K562 (cell line): ENCODE results near the gene DRC1.

Experiments
- POLR2A ChIP-seq: fragments of 450-650 bp; conservative IDR thresholded peaks from 2 replicates; pipeline ENCODE4 v1.6.1; 2016
- RAD21 ChIP-seq, 2 experiments: fragments of 250-450 bp in 1 of 2; fragments of 450-650 bp in 1 of 2; sonication (Bioruptor Pico) in 1 of 2; formaldehyde crosslinking in 1 of 2; IDR thresholded peaks in 1 of 2; conservative IDR thresholded peaks in 1 of 2; 2 replicates each; pipeline versions ENCODE4 v1.4.0 to v1.8.0; 2020 to 2022; ENCODE audit warnings: mild to moderate bottlenecking in 2 of 2, moderate library complexity in 1 of 2
- RFX5 ChIP-seq: IDR thresholded peaks from 2 replicates; pipeline ENCODE4 v1.6.1; 2011; ENCODE audit warnings: low read depth, mild to moderate bottlenecking, improper control_type of control experiment, low read length
- SMC3 ChIP-seq: conservative IDR thresholded peaks from 2 replicates; pipeline ENCODE4 v1.6.1; 2011; ENCODE audit warnings: low read depth, low read length, improper control_type of control experiment; ENCODE audit not compliant: insufficient read depth
- TCF7 ChIP-seq: sonication (generic); IDR thresholded peaks from 2 replicates; pipeline ENCODE4 v1.6.1; 2016; ENCODE audit warnings: antibody characterized with exemption, borderline replicate concordance
- ZNF175 ChIP-seq: fragments of 200-800 bp; sonication (Bioruptor generic); IDR thresholded peaks from 2 replicates; pipeline ENCODE4 v1.6.1; 2016; ENCODE audit warnings: low read depth, mild to moderate bottlenecking, missing genetic modification characterization, missing compliant biosample characterization
- TF ChIP-seq, protein P1 (sequence below): fragments of 450-650 bp; IDR thresholded peaks from 2 replicates; pipeline ENCODE4 v1.6.1; 2017; ENCODE audit warnings: mild to moderate bottlenecking, moderate library complexity
- TF ChIP-seq, protein P2 (sequence below), 3 experiments: IDR thresholded peaks in 2 of 3; conservative IDR thresholded peaks in 1 of 3; 2 replicates each; pipeline ENCODE4 v1.5.1; 2011 to 2012; ENCODE audit warnings: low read length in 3 of 3, mild to moderate bottlenecking in 3 of 3, control low read depth in 2 of 3, improper control_type of control experiment in 1 of 3, inconsistent platforms in 1 of 3, low read depth in 1 of 3, mixed read lengths in 1 of 3, moderate library complexity in 1 of 3; ENCODE audit not compliant: insufficient read depth in 2 of 3
- TF ChIP-seq, protein P3 (sequence below): sonication (generic); formaldehyde crosslinking; IDR thresholded peaks from 2 replicates; pipeline ENCODE4 v1.8.0; 2022; ENCODE audit warnings: missing genetic modification reagents, mild to moderate bottlenecking, borderline replicate concordance
- TF ChIP-seq, protein P4 (sequence below): fragments of 200-400 bp; formaldehyde crosslinking; IDR thresholded peaks from 2 replicates; pipeline ENCODE4 v1.6.1; 2017; ENCODE audit warnings: mild to moderate bottlenecking, low read depth, low read length, moderate library complexity
- TF ChIP-seq, protein P5 (sequence below), 2 experiments: fragments of 450-650 bp in 1 of 2; sonication (generic) in 1 of 2; formaldehyde crosslinking in 1 of 2; IDR thresholded peaks in 1 of 2; conservative IDR thresholded peaks in 1 of 2; 2 replicates each; pipeline versions ENCODE4 v1.6.1 to v1.8.1; 2016 to 2023; ENCODE audit warnings: mild to moderate bottlenecking in 2 of 2, moderate library complexity in 2 of 2, inconsistent platforms in 1 of 2, missing genetic modification reagents in 1 of 2

DNA sequence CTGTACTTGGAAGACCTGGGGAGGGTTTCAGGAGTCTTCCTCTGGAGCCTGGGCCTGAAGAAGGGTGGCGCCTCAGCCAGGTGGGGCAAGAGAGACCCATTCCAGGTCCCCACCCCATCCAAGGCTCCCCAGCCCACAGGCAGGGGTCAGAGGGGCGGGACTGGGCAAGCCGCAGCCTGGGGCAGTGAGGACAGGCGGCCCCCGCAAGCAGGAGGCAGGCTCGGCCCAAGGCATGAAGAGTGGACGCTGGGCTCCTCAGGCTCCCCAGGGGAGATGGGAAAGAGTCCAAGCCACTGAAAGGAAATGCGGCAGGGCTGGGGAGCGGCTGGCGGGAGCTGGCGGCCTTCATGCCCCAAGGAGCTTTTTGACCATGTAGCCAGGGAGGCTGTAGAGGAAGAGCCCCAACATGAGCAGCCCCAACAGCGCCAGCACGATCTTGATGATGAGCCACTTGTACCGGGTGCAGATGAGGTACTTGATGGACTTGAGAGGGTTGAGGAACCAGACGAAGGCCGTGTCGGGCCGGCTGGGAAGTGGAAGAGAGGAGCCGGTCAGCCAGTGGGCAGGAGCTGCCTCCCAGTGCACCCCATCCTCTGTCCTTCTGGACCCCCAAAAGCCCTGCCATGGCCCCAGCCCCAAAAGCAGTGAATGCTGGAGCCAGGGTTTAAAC is 56.1 kb downstream of the DRC1 start:
- TF ChIP-seq, protein P1, sequence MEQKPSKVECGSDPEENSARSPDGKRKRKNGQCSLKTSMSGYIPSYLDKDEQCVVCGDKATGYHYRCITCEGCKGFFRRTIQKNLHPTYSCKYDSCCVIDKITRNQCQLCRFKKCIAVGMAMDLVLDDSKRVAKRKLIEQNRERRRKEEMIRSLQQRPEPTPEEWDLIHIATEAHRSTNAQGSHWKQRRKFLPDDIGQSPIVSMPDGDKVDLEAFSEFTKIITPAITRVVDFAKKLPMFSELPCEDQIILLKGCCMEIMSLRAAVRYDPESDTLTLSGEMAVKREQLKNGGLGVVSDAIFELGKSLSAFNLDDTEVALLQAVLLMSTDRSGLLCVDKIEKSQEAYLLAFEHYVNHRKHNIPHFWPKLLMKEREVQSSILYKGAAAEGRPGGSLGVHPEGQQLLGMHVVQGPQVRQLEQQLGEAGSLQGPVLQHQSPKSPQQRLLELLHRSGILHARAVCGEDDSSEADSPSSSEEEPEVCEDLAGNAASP = no peak
- TF ChIP-seq POLR2A (no peak), RFX5 (no peak), TCF7 (no peak), SMC3 (no peak), RAD21 (CRISPR knock-in tag; conservative IDR thresholded peaks at IDR 0.05 in 1 of 2, IDR thresholded peaks at IDR 0.05 in 1 of 2) (no peak), ZNF175 (CRISPR knock-in tag) (no peak)
- TF ChIP-seq, protein P2, sequence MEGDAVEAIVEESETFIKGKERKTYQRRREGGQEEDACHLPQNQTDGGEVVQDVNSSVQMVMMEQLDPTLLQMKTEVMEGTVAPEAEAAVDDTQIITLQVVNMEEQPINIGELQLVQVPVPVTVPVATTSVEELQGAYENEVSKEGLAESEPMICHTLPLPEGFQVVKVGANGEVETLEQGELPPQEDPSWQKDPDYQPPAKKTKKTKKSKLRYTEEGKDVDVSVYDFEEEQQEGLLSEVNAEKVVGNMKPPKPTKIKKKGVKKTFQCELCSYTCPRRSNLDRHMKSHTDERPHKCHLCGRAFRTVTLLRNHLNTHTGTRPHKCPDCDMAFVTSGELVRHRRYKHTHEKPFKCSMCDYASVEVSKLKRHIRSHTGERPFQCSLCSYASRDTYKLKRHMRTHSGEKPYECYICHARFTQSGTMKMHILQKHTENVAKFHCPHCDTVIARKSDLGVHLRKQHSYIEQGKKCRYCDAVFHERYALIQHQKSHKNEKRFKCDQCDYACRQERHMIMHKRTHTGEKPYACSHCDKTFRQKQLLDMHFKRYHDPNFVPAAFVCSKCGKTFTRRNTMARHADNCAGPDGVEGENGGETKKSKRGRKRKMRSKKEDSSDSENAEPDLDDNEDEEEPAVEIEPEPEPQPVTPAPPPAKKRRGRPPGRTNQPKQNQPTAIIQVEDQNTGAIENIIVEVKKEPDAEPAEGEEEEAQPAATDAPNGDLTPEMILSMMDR (IDR thresholded peaks at IDR 0.05 in 2 of 3, conservative IDR thresholded peaks at IDR 0.05 in 1 of 3; ENCODE audit: insufficient read depth in 2 of 3, low read depth in 1 of 3, low read length in 3 of 3) = no peak
- TF ChIP-seq, protein P3, sequence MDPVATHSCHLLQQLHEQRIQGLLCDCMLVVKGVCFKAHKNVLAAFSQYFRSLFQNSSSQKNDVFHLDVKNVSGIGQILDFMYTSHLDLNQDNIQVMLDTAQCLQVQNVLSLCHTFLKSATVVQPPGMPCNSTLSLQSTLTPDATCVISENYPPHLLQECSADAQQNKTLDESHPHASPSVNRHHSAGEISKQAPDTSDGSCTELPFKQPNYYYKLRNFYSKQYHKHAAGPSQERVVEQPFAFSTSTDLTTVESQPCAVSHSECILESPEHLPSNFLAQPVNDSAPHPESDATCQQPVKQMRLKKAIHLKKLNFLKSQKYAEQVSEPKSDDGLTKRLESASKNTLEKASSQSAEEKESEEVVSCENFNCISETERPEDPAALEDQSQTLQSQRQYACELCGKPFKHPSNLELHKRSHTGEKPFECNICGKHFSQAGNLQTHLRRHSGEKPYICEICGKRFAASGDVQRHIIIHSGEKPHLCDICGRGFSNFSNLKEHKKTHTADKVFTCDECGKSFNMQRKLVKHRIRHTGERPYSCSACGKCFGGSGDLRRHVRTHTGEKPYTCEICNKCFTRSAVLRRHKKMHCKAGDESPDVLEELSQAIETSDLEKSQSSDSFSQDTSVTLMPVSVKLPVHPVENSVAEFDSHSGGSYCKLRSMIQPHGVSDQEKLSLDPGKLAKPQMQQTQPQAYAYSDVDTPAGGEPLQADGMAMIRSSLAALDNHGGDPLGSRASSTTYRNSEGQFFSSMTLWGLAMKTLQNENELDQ (CRISPR knock-in tag) = no peak
- TF ChIP-seq, protein P4, sequence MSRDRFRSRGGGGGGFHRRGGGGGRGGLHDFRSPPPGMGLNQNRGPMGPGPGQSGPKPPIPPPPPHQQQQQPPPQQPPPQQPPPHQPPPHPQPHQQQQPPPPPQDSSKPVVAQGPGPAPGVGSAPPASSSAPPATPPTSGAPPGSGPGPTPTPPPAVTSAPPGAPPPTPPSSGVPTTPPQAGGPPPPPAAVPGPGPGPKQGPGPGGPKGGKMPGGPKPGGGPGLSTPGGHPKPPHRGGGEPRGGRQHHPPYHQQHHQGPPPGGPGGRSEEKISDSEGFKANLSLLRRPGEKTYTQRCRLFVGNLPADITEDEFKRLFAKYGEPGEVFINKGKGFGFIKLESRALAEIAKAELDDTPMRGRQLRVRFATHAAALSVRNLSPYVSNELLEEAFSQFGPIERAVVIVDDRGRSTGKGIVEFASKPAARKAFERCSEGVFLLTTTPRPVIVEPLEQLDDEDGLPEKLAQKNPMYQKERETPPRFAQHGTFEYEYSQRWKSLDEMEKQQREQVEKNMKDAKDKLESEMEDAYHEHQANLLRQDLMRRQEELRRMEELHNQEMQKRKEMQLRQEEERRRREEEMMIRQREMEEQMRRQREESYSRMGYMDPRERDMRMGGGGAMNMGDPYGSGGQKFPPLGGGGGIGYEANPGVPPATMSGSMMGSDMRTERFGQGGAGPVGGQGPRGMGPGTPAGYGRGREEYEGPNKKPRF = no peak
- TF ChIP-seq, protein P5, sequence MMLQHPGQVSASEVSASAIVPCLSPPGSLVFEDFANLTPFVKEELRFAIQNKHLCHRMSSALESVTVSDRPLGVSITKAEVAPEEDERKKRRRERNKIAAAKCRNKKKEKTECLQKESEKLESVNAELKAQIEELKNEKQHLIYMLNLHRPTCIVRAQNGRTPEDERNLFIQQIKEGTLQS (IDR thresholded peaks at IDR 0.05) = no peak
- TF ChIP-seq, protein P5 (CRISPR knock-in tag; conservative IDR thresholded peaks at IDR 0.05) = no peak
